ENCODE data around the gene ZNF865.

ZNF865 gene

DNA sequence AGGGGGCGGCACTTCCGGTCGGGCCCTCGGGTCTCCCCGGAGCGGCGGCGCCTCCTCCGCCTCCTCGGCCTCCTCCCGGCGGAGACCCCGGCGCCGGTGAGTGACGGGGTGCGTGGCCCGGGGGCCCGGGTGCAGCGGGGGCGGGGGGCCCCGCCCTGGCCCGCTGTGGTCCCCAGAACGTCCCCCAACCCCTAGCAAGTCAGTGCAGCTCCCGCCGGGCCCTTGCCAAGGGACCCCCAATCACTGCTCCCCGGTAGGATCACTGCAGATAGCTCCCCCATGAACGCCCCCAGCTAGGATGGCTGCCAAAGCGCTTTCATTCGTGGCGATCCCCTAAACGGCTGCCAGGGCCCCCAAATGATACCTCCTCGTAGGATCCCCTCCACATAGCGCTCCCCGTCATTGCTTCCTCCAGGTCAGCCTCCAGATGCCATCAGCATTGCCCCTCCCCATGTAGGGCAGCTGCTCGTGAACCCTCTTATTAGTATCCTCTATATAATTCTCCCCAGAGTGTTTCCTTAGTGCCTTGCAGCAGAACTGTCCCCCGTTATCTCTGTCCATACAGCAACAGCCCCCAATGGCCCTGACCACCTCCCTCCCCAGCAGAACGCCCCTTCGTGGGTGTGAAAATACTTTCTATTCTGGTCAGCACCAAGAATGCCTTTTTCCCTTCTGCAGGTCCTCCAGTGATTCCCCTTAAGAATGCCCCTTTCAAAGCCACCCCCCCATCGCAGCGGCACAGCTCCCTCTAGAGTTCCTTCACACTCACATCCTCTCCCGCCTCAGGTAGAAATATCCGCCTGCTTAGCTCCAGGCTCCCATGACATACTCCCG lies at the start of gene ZNF865:
ZNF865 (plus strand) TSS at position 11 of the 834 bp plus-strand sequence. CDS start 7,972 bp downstream, outside the sequence.
- TF ChIP-seq GATA2 (IDR thresholded peaks at IDR 0.05; ENCODE audit: low read depth, low read length), result no peak
- TF ChIP-seq GATA3 (IDR thresholded peaks at IDR 0.05; ENCODE audit: low read depth, low read length), result no peak

- TF ChIP-seq GATA2 (IDR thresholded peaks at IDR 0.05; ENCODE audit: low read depth, low read length) (no peak), GATA3 (IDR thresholded peaks at IDR 0.05; ENCODE audit: low read depth, low read length) (no peak)
Measured at GRCh38 chr19:55559684-55560083, 45.8 kb upstream of the ZNF865 start.

- TF ChIP-seq GATA3 (IDR thresholded peaks at IDR 0.05; ENCODE audit: low read depth, low read length) (no peak), GATA2 (IDR thresholded peaks at IDR 0.05; ENCODE audit: low read depth, low read length) (no peak)
Measured at GRCh38 chr19:55563261-55563690, 42.2 kb upstream of the ZNF865 start.

- no peak for TF ChIP-seq GATA3 (IDR thresholded peaks at IDR 0.05; ENCODE audit: low read depth, low read length)
- TF ChIP-seq GATA2 (IDR thresholded peaks at IDR 0.05; ENCODE audit: low read depth, low read length), result no peak
Measured at GRCh38 chr19:55566823-55567222, 38.6 kb upstream of the ZNF865 start.

GRCh38 chr19:55567708-55568328 lies 37.6 kb upstream of the ZNF865 start:
- TF ChIP-seq GATA3 (IDR thresholded peaks at IDR 0.05; ENCODE audit: low read depth, low read length) (no peak), GATA2 (IDR thresholded peaks at IDR 0.05; ENCODE audit: low read depth, low read length) (no peak)

DNA sequence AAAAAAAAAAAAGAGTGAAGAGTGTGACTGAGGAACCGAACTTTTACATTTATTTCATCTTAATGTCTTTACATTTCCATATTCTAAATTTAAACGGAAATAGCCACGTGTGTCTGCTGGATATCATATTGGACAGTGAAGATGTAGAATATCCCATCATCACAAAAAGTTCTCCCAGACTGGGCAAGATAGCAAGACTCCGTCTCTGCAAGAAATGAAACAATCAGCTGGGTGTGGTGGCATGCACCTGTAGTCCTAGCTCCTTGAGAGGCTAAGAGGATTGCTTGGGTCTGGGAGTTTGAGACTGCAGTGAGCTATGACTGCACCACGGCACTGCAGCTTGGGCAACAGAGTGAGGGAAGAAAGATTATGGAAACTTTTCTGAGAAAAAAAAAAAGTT lies 28.7 kb upstream of the ZNF865 start:
- TF ChIP-seq GATA3 (IDR thresholded peaks at IDR 0.05; ENCODE audit: low read depth, low read length) (no peak), GATA2 (IDR thresholded peaks at IDR 0.05; ENCODE audit: low read depth, low read length) (no peak)

DNA sequence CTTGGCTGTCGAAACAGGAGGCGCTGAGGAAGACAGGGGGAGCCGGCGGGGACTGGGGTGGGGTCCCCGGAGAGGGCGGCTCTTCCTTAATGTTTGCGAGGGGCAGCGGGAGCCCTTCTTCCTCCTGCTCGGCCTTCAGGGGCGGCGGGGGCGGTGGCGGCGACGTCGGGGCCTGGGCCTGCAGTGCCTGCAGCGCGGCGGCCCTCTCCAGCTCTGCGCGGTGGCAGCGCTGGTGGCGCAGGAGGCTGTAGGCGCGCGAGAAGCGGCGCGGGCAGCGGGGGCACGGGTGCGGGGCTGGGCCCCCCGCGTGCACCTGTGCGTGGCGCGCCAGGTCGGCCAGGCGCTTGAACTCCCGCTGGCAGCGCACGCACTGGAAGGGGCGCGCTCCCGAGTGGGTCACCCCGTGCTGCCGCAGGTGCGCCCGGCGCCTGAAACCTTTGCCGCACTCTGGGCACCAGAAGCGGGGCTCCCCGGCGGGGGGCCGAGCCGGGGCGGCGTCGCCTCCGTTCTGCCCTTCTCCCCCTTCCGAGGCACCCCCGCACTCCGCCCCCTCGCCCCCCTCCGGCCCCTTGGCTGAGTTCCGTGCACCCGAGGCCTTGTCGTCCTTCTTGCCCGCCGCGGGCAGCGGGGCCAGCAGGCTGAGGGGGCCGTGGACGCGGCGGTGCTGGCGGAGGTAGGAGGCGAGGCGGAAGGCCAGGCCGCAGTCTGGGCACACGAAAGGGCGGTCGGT lies 27.3 kb upstream of the ZNF865 start:
- TF ChIP-seq GATA2 (IDR thresholded peaks at IDR 0.05; ENCODE audit: low read depth, low read length) (no peak), GATA3 (IDR thresholded peaks at IDR 0.05; ENCODE audit: low read depth, low read length) (no peak)

- TF ChIP-seq GATA3 (IDR thresholded peaks at IDR 0.05; ENCODE audit: low read depth, low read length), result no peak
- no peak for TF ChIP-seq GATA2 (IDR thresholded peaks at IDR 0.05; ENCODE audit: low read depth, low read length)
Measured at GRCh38 chr19:55578761-55579747, 26.4 kb upstream of the ZNF865 start.

DNA sequence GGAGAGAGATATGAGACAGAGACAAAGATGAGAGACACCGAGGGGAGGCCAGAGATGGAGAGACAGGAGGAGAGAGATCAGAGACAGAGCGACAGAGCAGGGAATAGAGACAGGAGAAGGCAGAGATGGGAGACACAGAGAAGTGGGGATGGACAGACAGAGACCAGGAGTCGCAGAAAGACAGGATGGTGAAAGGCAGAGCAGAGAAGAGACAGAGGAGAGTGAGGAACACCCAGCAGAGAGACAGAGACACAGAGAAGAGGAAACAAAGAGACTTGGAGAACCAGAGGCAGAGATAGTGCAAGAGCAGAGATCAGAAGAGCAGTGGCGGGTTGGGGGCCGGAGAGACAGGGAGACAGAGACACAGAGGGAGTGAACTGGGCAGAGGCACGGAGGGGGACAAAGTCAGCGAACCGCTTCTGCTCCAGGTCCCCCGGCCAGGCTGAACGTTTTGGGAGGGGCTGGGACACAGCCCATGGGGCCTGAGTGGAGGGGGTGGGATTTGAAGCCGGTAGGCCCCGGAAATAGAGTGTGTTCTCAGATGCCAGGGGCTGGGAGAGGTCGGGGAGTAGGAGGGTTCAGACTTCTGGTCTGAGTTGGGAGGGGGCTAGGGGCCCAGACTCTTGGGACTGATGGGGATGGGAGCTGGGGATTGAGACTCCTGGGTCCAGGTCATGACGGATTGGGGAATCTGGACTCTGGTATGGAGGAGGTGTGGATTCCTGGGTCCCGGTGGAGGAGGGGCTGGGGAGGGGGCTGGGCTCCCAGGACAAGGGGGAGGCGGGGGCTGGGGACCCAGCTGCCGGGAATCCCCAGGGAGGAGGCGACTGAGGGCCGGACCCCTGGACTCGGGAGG lies 25.5 kb upstream of the ZNF865 start:
- TF ChIP-seq GATA2 (IDR thresholded peaks at IDR 0.05; ENCODE audit: low read depth, low read length) (no peak), GATA3 (IDR thresholded peaks at IDR 0.05; ENCODE audit: low read depth, low read length) (no peak)

GRCh38 chr19:55580628-55581144 lies 24.8 kb upstream of the ZNF865 start, which contains the start of gene ZNF579:
ZNF579 (minus strand) TSS chr19:55580848; CDS start chr19:55579639, 1,209 bp downstream.
- no peak for TF ChIP-seq GATA3 (IDR thresholded peaks at IDR 0.05; ENCODE audit: low read depth, low read length)
- no peak for TF ChIP-seq GATA2 (IDR thresholded peaks at IDR 0.05; ENCODE audit: low read depth, low read length)

DNA sequence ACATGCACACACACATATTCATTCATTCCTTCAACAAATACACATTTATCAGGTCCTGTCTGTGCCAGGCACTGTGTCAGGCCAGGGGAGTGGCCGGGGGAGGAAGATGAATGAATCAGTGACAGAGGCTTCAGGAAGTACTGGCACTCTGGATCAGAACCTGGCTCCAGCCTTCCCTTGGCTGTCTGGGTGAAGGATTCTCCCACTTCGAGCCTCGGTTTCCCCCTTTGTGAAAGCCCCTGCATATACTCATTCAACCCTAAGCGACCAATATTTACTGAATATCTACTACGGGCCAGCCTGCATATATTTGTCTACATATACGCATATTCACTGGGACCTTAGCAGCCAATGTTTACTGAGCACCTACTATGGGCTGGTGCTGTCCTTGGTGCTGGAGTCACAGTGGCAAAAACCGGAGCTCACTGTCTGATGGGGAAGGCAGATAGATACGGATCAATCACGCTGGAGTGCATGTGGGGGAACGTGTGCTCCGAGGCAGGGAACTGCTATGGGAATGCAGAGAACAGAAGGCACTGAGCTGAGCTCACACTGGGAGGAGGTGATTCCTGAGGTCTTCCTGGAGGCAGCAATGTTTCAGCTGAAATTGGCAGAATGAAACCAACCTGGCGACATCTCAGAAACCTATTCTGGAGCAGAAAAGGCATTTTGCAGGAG lies 24.2 kb upstream of the ZNF865 start:
- TF ChIP-seq GATA3 (IDR thresholded peaks at IDR 0.05; ENCODE audit: low read depth, low read length), result no peak
- TF ChIP-seq GATA2 (IDR thresholded peaks at IDR 0.05; ENCODE audit: low read depth, low read length), result no peak

- no peak for TF ChIP-seq GATA3 (IDR thresholded peaks at IDR 0.05; ENCODE audit: low read depth, low read length)
- TF ChIP-seq GATA2 (IDR thresholded peaks at IDR 0.05; ENCODE audit: low read depth, low read length), result no peak
Measured at GRCh38 chr19:55581823-55582223, 23.6 kb upstream of the ZNF865 start.
